Lung (tissue), 12 donors: ENCODE results near the gene RBPJL. TPM values are rescaled to one million over a fixed set of nuclear protein-coding genes. Genes with fewer than 3 reads are reported as not detected.

Experiments used
- ATAC-seq: fragments of 200-7000 bp; cut with Tn5 transposase; one replicate; pipeline ENCODE4 v1.9.1; 2020; ENCODE audit warnings: moderate number of reproducible peaks; ENCODE audit not compliant: insufficient read depth, low FRiP score
- DNase-seq, 3 donors: peaks; one replicate each; pipeline ENCODE4 v3.0.0-alpha.2; 2013 to 2017
- H3K27ac ChIP-seq, 2 donors: one replicate each; pipeline ENCODE4 v1.5.1; 2013; ENCODE audit warnings: mild to moderate bottlenecking in 2 of 2, moderate library complexity in 2 of 2, control low read depth in 1 of 2, inconsistent platforms in 1 of 2, low read depth in 1 of 2, low read length in 1 of 2
- H3K27me3 ChIP-seq, 3 donors: one replicate each; pipeline ENCODE4 v1.5.1; 2013; ENCODE audit warnings: low read length in 2 of 3; ENCODE audit not compliant: control insufficient read depth in 3 of 3, insufficient read depth in 3 of 3
- H3K36me3 ChIP-seq, 4 donors: one replicate each; pipeline ENCODE4 v1.5.1; 2013; ENCODE audit warnings: low read length in 4 of 4, mild to moderate bottlenecking in 1 of 4, moderate library complexity in 1 of 4; ENCODE audit not compliant: control insufficient read depth in 4 of 4, insufficient read depth in 4 of 4
- H3K4me1 ChIP-seq, 5 donors: one replicate each; pipeline ENCODE4 v1.5.1; 2013; ENCODE audit warnings: low read length in 5 of 5, mild to moderate bottlenecking in 2 of 5, moderate library complexity in 1 of 5; ENCODE audit not compliant: control insufficient read depth in 5 of 5, insufficient read depth in 5 of 5
- H3K4me3 ChIP-seq: one replicate; pipeline ENCODE4 v1.5.1; 2013; ENCODE audit warnings: mild to moderate bottlenecking, control low read depth, moderate library complexity
- H3K9ac ChIP-seq, 2 donors: one replicate each; pipeline ENCODE4 v1.5.1; 2013; ENCODE audit warnings: low read length in 2 of 2, control low read depth in 1 of 2; ENCODE audit not compliant: insufficient read depth in 1 of 2
- H3K9me3 ChIP-seq, 4 donors: one replicate each; pipeline ENCODE4 v1.5.1; 2013; ENCODE audit warnings: low read length in 3 of 4, mild to moderate bottlenecking in 1 of 4, moderate library complexity in 1 of 4; ENCODE audit not compliant: control insufficient read depth in 4 of 4, insufficient read depth in 3 of 4
- CTCF ChIP-seq: IDR thresholded peaks from 2 replicates; pipeline ENCODE4 v1.5.1; 2012; ENCODE audit warnings: mild to moderate bottlenecking; ENCODE audit errors: control extremely low read depth, extremely low read depth
- WGBS, 2 donors: extraction: QIAGEN DNeasy Blood & Tissue Kit; methylation state at CpG; one replicate each; pipeline ENCODE4 v1.1.7; 2013; 5-methylcytosine and 5-hydroxymethylcytosine counted together
- polyA plus RNA-seq, 2 donors: library from polyadenylated mRNA; stranded (reverse); fragments of 200-250 nt; gene quantifications; one replicate each; pipeline ENCODE4 v1.2.1, GENCODE V29; 2013
- total RNA-seq, 2 donors: library from RNA; depleted of rRNA in 1 of 2; stranded (reverse); fragments of >200 nt in 1 of 2; gene quantifications; one replicate each; pipeline ENCODE4 v1.2.1, GENCODE V29; 2014 to 2021
- donor health status: control.
- donor health status: control.
- donor health status: Bipolar disorder and iron deficiency.
- donor health status: healthy.
- donor health status: DM: yes; HTN: yes; CAD: no.

Gene RBPJL
- total and polyA plus RNA-seq, 4 donors = 0.12 TPM; not detected in 3

GRCh38 chr20:45366192-45366591, 59.6 kb downstream of the RBPJL start:
- no peak for TF ChIP-seq CTCF
- 94 to 96% methylated on average over 1 of the region's 1 CpG for WGBS, 2 donors
- Histone ChIP-seq H3K9me3 (no peaks in the 10 kb centered on the region), H3K9ac (no peak overlapping the region), H3K4me3 (no peak overlapping the region), H3K27ac (no peak overlapping the region), H3K36me3 (peaks cover 6 to 27% (median 16%) of the 10 kb centered on the region in 4 donors), H3K27me3 (no peaks in the 10 kb centered on the region), H3K4me1 (peaks cover 6 to 12% (median 10%) of the 10 kb centered on the region in 5 donors)
- ATAC-seq (no peak), DNase-seq (no peak)

DNA sequence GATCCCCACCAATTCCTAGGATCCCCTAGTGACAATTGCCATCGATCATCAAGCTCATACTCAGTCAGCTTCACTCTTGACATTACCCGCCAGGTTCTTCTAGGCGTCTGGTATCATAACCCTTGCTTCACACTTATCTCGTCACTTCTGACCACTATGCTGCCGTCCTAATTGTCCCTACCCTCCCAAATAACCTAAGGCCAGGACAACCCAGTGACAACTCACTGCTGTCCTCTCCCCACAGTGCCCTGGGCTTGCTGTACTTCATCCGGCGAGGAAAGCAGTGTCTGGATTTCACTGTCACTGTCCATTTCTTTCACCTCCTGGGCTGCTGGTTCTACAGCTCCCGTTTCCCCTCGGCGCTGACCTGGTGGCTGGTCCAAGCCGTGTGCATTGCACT, 60.0 kb downstream of the RBPJL start:
- TF ChIP-seq CTCF = no peak
- H3K4me3 ChIP-seq = no peak overlapping the region
- H3K27ac ChIP-seq = no peak overlapping the region
- H3K4me1 ChIP-seq = peaks cover 6 to 12% (median 10%) of the 10 kb centered on the region in 5 donors
- no peak overlapping the region for H3K9ac ChIP-seq
- no peak for DNase-seq
- 86 to 90% methylated on average over 11 of the region's 11 CpGs for WGBS, 2 donors
- peaks cover 6 to 27% (median 16%) of the 10 kb centered on the region in 4 donors for H3K36me3 ChIP-seq
- H3K27me3 ChIP-seq = no peaks in the 10 kb centered on the region
- no peaks in the 10 kb centered on the region for H3K9me3 ChIP-seq
- ATAC-seq = no peak

- Histone ChIP-seq H3K36me3 (peaks cover 6 to 29% (median 16%) of the 10 kb centered on the region in 4 donors), H3K9ac (no peak overlapping the region), H3K27me3 (no peaks in the 10 kb centered on the region), H3K4me3 (no peak overlapping the region), H3K27ac (no peak overlapping the region), H3K4me1 (peaks cover 6 to 12% (median 10%) of the 10 kb centered on the region in 5 donors), H3K9me3 (no peaks in the 10 kb centered on the region)
- ATAC-seq (no peak), DNase-seq (no peak)
- TF ChIP-seq CTCF = no peak
Measured at GRCh38 chr20:45367126-45367525, 60.5 kb downstream of the RBPJL start.

Other genes starting within 250 kb of the RBPJL start
- 1 to 10 TPM; 2.0 to 3.0 TPM for gene KCNS1, start 205.7 kb upstream of the RBPJL start, total RNA-seq
- gene KCNS1, start 205.7 kb upstream of the RBPJL start, polyA plus RNA-seq = under 1 TPM; 0.45 to 0.51 TPM
- not detected for gene WFDC5, start 191.7 kb upstream of the RBPJL start, total RNA-seq
- under 1 TPM; 0.11 to 0.57 TPM for gene WFDC5, start 191.7 kb upstream of the RBPJL start, polyA plus RNA-seq
- gene WFDC12, start 182.4 kb upstream of the RBPJL start, total RNA-seq = 1 to 10 TPM in 1 of 2 donors, under 1 TPM in 1; 0.85 to 2.1 TPM
- 1 to 10 TPM; 4.9 to 5.9 TPM for gene WFDC12, start 182.4 kb upstream of the RBPJL start, polyA plus RNA-seq
- gene PI3, start 131.9 kb upstream of the RBPJL start, total RNA-seq = 10 to 100 TPM; 44.9 to 90.4 TPM
- 100 to 1,000 TPM in 1 of 2 donors, 10 to 100 TPM in 1; 28.0 to 416 TPM for gene PI3, start 131.9 kb upstream of the RBPJL start, polyA plus RNA-seq
- gene SEMG1, start 99.8 kb upstream of the RBPJL start, total RNA-seq = under 1 TPM in 1 of 2 donors, not detected in 1; 0.14 TPM
- gene SEMG1, start 99.8 kb upstream of the RBPJL start, polyA plus RNA-seq = not detected
- not detected for gene SEMG2, start 85.5 kb upstream of the RBPJL start, total RNA-seq
- not detected for gene SEMG2, start 85.5 kb upstream of the RBPJL start, polyA plus RNA-seq
- gene SLPI, start 52.3 kb upstream of the RBPJL start, total RNA-seq = 1,000 to 10,000 TPM in 1 of 2 donors, 100 to 1,000 TPM in 1; 451 to 1,312 TPM
- gene SLPI, start 52.3 kb upstream of the RBPJL start, polyA plus RNA-seq = 1,000 to 10,000 TPM; 2,300 to 8,409 TPM
- gene MATN4, start 1.5 kb downstream of the RBPJL start, total RNA-seq = under 1 TPM; 0.46 to 0.49 TPM
- gene MATN4, start 1.5 kb downstream of the RBPJL start, polyA plus RNA-seq = under 1 TPM; 0.14 to 0.24 TPM
- gene SDC4, start 41.6 kb downstream of the RBPJL start, total RNA-seq = 100 to 1,000 TPM; 250 to 313 TPM
- gene SDC4, start 41.6 kb downstream of the RBPJL start, polyA plus RNA-seq = 100 to 1,000 TPM; 239 to 258 TPM
- gene SYS1, start 56.3 kb downstream of the RBPJL start, total RNA-seq = 10 to 100 TPM; 21.3 to 45.5 TPM
- 10 to 100 TPM; 24.9 to 57.5 TPM for gene SYS1, start 56.3 kb downstream of the RBPJL start, polyA plus RNA-seq
- not detected for gene TP53TG5, start 71.5 kb downstream of the RBPJL start, total RNA-seq
- under 1 TPM; 0.03 to 0.28 TPM for gene TP53TG5, start 71.5 kb downstream of the RBPJL start, polyA plus RNA-seq
- gene DBNDD2, start 101.4 kb downstream of the RBPJL start, total RNA-seq = 10 to 100 TPM; 11.7 to 61.1 TPM
- gene DBNDD2, start 101.4 kb downstream of the RBPJL start, polyA plus RNA-seq = 10 to 100 TPM; 54.6 to 75.4 TPM
- gene PIGT, start 109.3 kb downstream of the RBPJL start, total RNA-seq = 100 to 1,000 TPM in 1 of 2 donors, 10 to 100 TPM in 1; 33.6 to 107 TPM
- 10 to 100 TPM; 71.6 to 73.0 TPM for gene PIGT, start 109.3 kb downstream of the RBPJL start, polyA plus RNA-seq
- gene WFDC2, start 162.9 kb downstream of the RBPJL start, total RNA-seq = 100 to 1,000 TPM in 1 of 2 donors, 10 to 100 TPM in 1; 62.8 to 499 TPM
- 1,000 to 10,000 TPM in 1 of 2 donors, 100 to 1,000 TPM in 1; 547 to 1,020 TPM for gene WFDC2, start 162.9 kb downstream of the RBPJL start, polyA plus RNA-seq
- not detected for gene SPINT3, start 208.8 kb downstream of the RBPJL start, total RNA-seq
- under 1 TPM in 1 of 2 donors, not detected in 1; 0.18 TPM for gene SPINT3, start 208.8 kb downstream of the RBPJL start, polyA plus RNA-seq
- 1 to 10 TPM in 1 of 2 donors, not detected in 1; 2.3 TPM for gene WFDC6, start 232.6 kb downstream of the RBPJL start, total RNA-seq
- gene WFDC6, start 232.6 kb downstream of the RBPJL start, polyA plus RNA-seq = 1 to 10 TPM in 1 of 2 donors, under 1 TPM in 1; 0.24 to 1.0 TPM
- 1 to 10 TPM in 1 of 2 donors, under 1 TPM in 1; 0.09 to 1.3 TPM for gene EPPIN, start 240.6 kb downstream of the RBPJL start, total RNA-seq
- under 1 TPM; 0.13 to 0.53 TPM for gene EPPIN, start 240.6 kb downstream of the RBPJL start, polyA plus RNA-seq